Muscle of arm (tissue), 14 donors: ENCODE data around the gene OVOL3. TPM values are rescaled to one million over a fixed set of nuclear protein-coding genes. Genes with fewer than 3 reads are reported as not detected.
"Not testable (repeated sequence)": the region's sequence is repeated elsewhere in the genome, so short reads cannot be mapped to it uniquely, and the experiment has no call there.

Experiments
- DNase-seq: peaks from one replicate; pipeline ENCODE4 v3.0.0-alpha.2; 2013
- long read RNA-seq, 11 donors: transcript quantifications; one replicate each; lab custom pipeline, GENCODE V29; 2026
- polyA plus RNA-seq, 12 donors: library from polyadenylated mRNA; unstranded; fragments of 120-200 nt; gene quantifications; one replicate each; pipeline ENCODE4 v1.2.1, GENCODE V29; 2013; ENCODE audit not compliant: insufficient read length in 12 of 12

Gene OVOL3
- polyA plus RNA-seq = not detected
- long read RNA-seq, donor 1 = 0 reads
- long read RNA-seq, donor 2 = 0 reads
- long read RNA-seq, donor 3 = 0 reads
- long read RNA-seq, donor 4 = 0 reads
- long read RNA-seq, donor 5 = 0 reads
- long read RNA-seq, donor 6 = 0 reads
- long read RNA-seq, donor 7 = 0 reads
- long read RNA-seq, donor 8 = 0 reads
- long read RNA-seq, donor 9 = 0 reads
- long read RNA-seq, donor 10 = 0 reads
- long read RNA-seq, donor 11 = 0 reads

- no peak for DNase-seq
These were observed at the start of gene OVOL3 for GRCh38 chr19:36110487-36111199. Gene OVOL3, plus strand, starts transcription at chr19:36111143. Its CDS starts 60 bp downstream, at chr19:36111203.

GRCh38 chr19:36061367-36061766, 49.6 kb upstream of the OVOL3 start:
- DNase-seq = no peak

DNA sequence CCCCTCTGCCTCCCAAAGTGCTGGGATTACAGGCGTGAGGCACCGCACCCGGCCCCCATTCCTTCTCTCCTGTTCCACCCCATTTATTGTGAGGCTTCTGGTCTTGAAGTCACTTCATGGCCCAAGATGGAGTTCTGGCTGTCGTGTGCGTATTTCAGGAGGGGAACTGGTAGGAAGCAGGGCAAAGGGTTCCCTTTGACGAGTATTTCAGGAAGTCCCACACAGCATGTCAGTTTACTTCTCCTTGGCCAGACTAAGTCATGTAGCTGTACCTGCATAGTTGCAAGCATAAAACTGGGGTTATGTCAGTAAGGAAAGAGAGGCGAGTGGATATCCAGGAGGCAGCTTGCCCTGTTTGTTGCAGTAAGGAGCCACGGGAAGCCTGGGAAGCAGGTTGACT, 46.1 kb upstream of the OVOL3 start:
- no peak for DNase-seq

DNA sequence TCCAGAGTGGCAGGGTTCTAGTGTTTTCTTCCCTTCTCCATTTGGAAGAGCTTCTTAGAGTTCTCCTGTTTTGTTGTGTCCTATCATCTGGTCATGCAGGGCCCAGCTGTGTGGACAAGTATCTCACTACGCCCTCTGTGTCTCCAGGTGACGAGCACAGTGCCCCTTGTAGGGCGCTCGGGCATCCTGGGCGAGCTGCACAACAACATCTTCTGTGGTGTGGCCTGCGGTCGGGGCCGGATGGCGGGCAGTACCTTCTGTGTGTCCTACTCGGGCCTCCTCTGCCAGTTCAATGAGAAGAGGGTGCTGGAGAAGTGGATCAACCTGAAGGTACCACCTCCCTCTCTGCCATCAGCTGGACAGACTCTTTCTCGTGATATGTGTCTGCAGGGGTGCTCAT, 43.3 kb upstream of the OVOL3 start:
- no peak for DNase-seq

- DNase-seq = not testable (repeated sequence)
These were observed 42.0 kb upstream of the OVOL3 start for GRCh38 chr19:36068810-36069499.

GRCh38 chr19:36072081-36072480, 38.9 kb upstream of the OVOL3 start:
- no peak for DNase-seq

DNA sequence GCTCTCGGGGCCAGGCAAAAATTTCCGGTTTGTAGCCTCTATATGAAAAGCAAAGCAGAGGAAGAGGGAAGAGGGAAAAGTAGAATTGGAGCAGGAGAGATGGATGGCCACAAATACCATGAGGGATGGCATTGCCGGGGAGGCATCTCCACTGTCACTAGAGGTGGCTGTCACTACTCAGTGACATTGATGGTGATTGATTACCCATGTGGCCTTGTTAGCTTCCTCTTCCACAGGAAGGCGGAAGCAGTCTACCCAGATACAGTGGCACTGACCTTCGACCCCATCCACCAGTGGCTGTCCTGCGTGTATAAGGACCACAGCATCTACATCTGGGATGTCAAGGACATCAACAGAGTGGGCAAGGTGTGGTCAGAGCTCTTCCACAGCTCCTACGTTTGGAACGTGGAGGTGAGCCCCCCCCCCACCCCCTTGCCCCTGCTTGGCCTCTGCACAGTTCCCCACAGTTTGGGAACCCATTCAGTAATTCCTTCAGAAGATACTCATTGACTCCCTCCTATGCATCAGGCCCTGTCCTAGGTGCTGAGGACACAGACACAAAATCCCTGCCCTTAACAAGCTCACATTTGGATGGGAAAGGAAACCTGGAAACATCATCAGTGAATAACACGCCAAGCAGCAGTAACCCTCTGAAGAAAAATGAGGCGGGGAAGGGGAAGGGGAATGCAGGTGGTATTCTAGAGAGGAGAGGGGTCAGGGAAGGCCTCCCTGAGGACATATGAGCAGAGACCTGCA, 37.6 kb upstream of the OVOL3 start:
- no peak for DNase-seq

DNA sequence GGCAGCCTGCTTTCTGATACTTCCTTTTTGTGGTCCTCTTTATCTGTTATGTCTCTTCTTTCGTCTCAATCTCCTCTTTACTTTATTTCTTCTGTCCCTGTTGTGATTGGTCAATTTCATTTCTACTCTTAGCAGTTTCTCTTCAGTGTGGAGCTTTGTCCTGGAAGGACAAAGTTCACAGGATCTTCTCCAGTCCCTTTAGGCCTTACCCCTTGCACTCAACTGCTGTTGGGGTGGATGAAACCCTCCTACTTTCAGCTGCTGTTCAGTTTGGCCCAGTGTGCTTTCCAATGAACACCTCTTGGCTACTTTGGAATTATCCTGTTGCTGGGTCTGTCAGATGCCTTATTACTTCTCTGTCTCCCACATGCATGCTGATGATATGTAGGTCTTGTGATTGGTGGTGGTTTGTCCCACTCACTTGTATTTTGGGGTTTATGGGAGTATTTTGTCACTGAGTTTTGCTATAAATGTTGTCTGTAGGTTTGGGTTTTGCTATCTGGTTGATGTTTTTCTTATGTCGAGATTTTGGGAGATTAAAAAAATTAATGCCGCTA, 31.5 kb upstream of the OVOL3 start:
- DNase-seq = no peak

DNA sequence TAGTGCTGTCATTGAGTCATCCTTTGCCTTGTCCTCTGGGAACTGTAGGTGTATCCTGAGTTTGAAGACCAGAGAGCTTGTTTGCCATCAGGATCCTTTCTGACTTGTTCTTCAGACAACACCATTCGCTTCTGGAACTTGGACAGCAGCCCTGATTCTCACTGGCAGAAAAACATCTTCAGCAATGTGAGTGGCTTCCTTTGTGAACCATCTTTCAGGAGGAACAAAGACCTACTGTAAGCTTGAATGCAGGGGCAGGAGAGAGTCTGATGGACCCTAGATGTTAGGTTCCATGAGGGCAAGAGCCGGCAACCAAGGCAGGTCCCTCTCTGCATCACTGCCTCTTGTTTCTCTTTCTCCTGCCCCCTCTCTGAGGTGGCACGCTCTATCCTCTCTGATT, 29.6 kb upstream of the OVOL3 start:
- DNase-seq = no peak

GRCh38 chr19:36081894-36082293, 29.0 kb upstream of the OVOL3 start:
- DNase-seq = no peak

GRCh38 chr19:36082916-36083315, 28.0 kb upstream of the OVOL3 start:
- no peak for DNase-seq

GRCh38 chr19:36084231-36085009, 26.5 kb upstream of the OVOL3 start:
- DNase-seq = no peak

- no peak for DNase-seq
These were observed 24.6 kb upstream of the OVOL3 start for GRCh38 chr19:36086326-36086725.

DNA sequence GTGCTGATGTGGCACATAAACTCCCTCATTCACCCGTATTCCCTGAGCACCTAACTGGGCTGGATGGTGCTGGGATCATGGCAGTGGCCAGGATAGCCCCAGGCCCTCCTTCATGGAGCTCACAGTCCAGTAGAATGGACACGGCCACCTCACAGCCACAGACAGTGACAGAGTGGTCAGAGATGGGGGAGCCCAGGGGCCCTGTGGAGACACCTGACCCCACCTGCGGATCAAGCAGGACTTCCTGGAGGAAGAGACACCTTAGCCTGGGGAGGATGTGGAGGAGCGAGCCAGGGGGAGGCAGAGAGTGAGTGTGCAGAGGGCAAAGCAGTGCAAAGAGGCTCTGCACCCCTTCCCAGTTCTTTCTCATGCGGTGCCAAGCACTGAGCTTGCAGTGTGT, 21.1 kb upstream of the OVOL3 start:
- no peak for DNase-seq

DNA sequence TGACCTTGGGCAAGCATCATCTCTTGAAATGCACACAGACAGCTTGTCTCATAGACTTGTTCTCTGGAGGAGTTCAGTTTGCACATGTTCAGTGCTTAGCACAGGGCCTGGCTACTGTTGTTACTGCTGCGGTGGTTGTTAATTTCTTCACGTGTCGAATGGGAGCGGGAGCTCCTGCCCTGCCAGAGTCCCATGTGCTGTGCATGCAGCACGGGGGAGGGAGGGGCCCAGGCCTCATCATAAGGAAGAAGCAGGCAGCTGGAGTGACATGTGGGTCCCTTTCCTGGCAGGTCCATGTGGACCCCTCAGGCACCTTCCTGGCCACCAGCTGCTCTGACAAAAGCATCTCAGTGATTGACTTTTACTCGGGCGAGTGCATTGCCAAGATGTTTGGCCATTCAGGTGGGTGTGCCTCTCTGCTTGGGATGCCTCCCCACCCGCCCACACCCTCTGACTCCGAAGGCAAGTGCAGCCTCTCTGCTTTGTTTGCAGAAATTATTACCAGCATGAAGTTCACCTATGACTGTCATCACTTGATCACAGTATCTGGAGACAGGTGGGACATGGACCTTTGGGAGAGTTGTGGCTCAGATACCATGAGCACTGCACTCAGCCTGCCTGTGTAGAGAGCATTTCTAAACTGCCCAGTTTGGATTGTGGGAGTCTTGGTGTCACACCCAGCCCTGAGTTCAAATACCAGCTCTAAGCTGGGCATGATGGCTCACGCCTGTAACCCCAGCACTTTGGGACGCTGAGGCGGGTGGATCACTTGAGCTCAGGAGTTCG, 19.8 kb upstream of the OVOL3 start:
- DNase-seq = no peak

GRCh38 chr19:36092566-36092965, 18.4 kb upstream of the OVOL3 start:
- no peak for DNase-seq

- no peak for DNase-seq
These were observed 17.7 kb upstream of the OVOL3 start for GRCh38 chr19:36093146-36093662.

GRCh38 chr19:36093687-36094086, 17.3 kb upstream of the OVOL3 start:
- DNase-seq = no peak

DNA sequence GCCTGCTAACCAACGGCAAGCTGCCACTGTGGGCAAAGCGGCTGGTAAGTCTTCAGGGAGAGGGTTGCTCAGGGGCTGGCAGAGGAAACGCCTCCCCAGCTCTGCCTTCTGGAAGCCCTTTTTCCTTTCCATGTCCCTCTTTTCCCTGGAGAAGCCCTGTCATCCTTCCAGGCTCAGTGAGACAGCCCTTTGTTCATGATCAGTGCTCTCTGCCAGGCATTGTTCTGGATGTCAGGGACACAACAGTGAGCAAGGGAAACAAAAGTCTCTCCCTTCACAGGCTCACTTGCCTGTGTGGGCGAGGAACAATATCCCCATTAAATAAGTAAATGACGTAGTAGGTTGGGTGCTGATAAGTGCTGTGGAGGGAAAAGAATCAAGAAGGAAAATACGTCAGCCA, 13.9 kb upstream of the OVOL3 start:
- no peak for DNase-seq

- DNase-seq = no peak
These were observed 11.7 kb upstream of the OVOL3 start for GRCh38 chr19:36099166-36099785.
